Stimulated activated naive B cell treated with anti-CD40 and anti-IgM and Interleukin-4, amounts not matched to agents 10 μg/mL and 1 μg/mL and 100 μg/mL, for 72 hours (primary cell): Measurements from ENCODE around the gene MAPK9.
"Not testable (repeated sequence)": the region's sequence is repeated elsewhere in the genome, so short reads cannot be mapped to it uniquely, and the experiment has no call there.

Source experiments
- ATAC-seq, 2 donors: fragments of 150-1000 bp; cut with Tn5 transposase; replicated peaks; 2 replicates each; pipeline ENCODE4 v1.10.0; 2021; ENCODE audit warnings: moderate library complexity in 1 of 2
- DNase-seq: peaks from one replicate; pipeline ENCODE4 v3.0.0; 2021
- H3K27ac Mint-ChIP-seq: one replicate; pipeline ENCODE4 v1.8.0; 2022; ENCODE audit warnings: mild to moderate bottlenecking, mixed read lengths
- H3K27me3 Mint-ChIP-seq, 2 donors: one replicate each; pipeline ENCODE4 v1.8.0; 2022; ENCODE audit warnings: mixed read lengths in 2 of 2
- H3K36me3 Mint-ChIP-seq, 2 donors: one replicate each; pipeline ENCODE4 v1.8.0; 2022; ENCODE audit warnings: mixed read lengths in 2 of 2, mild to moderate bottlenecking in 1 of 2
- H3K4me1 Mint-ChIP-seq, 2 donors: one replicate each; pipeline ENCODE4 v1.8.0; 2022; ENCODE audit warnings: mixed read lengths in 2 of 2, mild to moderate bottlenecking in 1 of 2
- H3K4me3 Mint-ChIP-seq, 2 donors: one replicate each; pipeline ENCODE4 v1.8.0; 2022; ENCODE audit warnings: mild to moderate bottlenecking in 2 of 2, mixed read lengths in 2 of 2, moderate library complexity in 1 of 2
- H3K9me3 Mint-ChIP-seq, 2 donors: one replicate each; pipeline ENCODE4 v1.8.0; 2022; ENCODE audit warnings: mixed read lengths in 2 of 2, mild to moderate bottlenecking in 1 of 2

The MAPK9 gene

GRCh38 chr5:180311216-180311615 is 19.3 kb upstream of the MAPK9 start:
- H3K4me1 Mint-ChIP-seq, result no peaks in the 10 kb centered on the region
- peaks cover 8 to 10% of the 10 kb centered on the region in 2 donors for H3K27me3 Mint-ChIP-seq
- no peaks in the 10 kb centered on the region for H3K9me3 Mint-ChIP-seq
- ATAC-seq (no peak), DNase-seq (no peak)
- no peak overlapping the region for H3K4me3 Mint-ChIP-seq
- H3K27ac Mint-ChIP-seq, result peak overlapping the region; percentile 6
- no peaks in the 10 kb centered on the region for H3K36me3 Mint-ChIP-seq

DNA sequence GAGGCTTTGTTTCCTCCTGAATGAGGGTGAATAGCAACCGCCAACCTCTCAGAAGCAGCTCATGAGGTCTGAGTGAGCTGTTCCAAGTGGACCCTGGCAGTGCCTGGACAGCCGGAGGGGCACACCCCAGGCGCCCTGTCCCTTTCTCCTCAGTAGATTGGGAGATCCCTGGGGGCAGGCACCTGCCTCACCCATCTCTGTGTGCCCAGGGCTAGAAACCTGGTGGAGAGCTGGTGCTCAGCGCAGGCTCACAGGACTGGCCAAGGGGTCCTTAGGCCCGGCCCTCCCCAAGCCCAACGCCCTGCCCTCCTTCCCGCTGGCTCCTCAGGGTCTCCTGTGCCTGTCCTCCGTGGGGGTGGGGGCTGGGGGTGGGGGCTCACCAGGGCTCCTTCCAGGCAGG is 14.9 kb upstream of the MAPK9 start:
- Mint-ChIP-seq H3K4me1 (no peaks in the 10 kb centered on the region), H3K27ac (no peak overlapping the region), H3K9me3 (no peaks in the 10 kb centered on the region), H3K4me3 (no peak overlapping the region), H3K36me3 (no peaks in the 10 kb centered on the region), H3K27me3 (peaks cover 8 to 18% of the 10 kb centered on the region in 2 donors)
- ATAC-seq, result no peak
- DNase-seq, result no peak

DNA sequence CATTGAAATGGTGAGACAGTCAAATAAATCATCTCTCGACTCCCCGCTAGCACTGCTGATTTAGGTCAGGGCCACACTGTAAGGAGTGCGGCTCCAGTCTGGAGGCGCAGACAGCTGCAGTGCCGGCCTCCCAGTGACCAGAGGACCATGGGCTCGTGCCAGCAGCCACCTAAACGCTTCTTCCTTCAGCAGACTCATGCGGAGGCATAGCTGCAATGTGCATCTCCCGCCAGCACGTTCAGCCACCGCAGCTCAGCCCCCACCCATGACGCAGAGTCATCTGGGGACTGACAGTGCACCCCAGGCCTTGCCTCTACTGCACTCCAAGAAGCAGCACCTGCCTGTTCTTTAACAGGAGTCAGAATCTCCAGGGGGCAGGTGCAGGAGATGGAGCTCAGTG is 13.6 kb upstream of the MAPK9 start:
- DNase-seq (no peak), ATAC-seq (no peak)
- H3K4me1 Mint-ChIP-seq, result no peaks in the 10 kb centered on the region
- peaks cover 4 to 18% of the 10 kb centered on the region in 2 donors for H3K27me3 Mint-ChIP-seq
- no peak overlapping the region for H3K27ac Mint-ChIP-seq
- H3K4me3 Mint-ChIP-seq, result no peak overlapping the region
- no peaks in the 10 kb centered on the region for H3K9me3 Mint-ChIP-seq
- no peaks in the 10 kb centered on the region for H3K36me3 Mint-ChIP-seq

GRCh38 chr5:180304431-180305375 is 12.8 kb upstream of the MAPK9 start:
- Mint-ChIP-seq H3K4me1 (no peaks in the 10 kb centered on the region), H3K27me3 (peaks cover 4 to 19% of the 10 kb centered on the region in 2 donors), H3K36me3 (no peaks in the 10 kb centered on the region), H3K9me3 (no peaks in the 10 kb centered on the region), H3K27ac (no peak overlapping the region), H3K4me3 (no peak overlapping the region)
- DNase-seq (no peak), ATAC-seq (no peak)

- Mint-ChIP-seq H3K27ac (no peak overlapping the region), H3K36me3 (no peaks in the 10 kb centered on the region), H3K4me3 (no peak overlapping the region), H3K9me3 (no peaks in the 10 kb centered on the region), H3K4me1 (no peaks in the 10 kb centered on the region), H3K27me3 (peaks cover 4 to 19% of the 10 kb centered on the region in 2 donors)
- no peak for ATAC-seq
- DNase-seq, result no peak
These were observed 12.1 kb upstream of the MAPK9 start for GRCh38 chr5:180304016-180304292.

- ATAC-seq, result no peak
- Mint-ChIP-seq H3K4me1 (no peaks in the 10 kb centered on the region), H3K27me3 (peaks cover 4 to 19% of the 10 kb centered on the region in 2 donors), H3K9me3 (no peaks in the 10 kb centered on the region), H3K27ac (no peak overlapping the region), H3K4me3 (no peak overlapping the region), H3K36me3 (no peaks in the 10 kb centered on the region)
- no peak for DNase-seq
These were observed 11.5 kb upstream of the MAPK9 start for GRCh38 chr5:180303226-180304015.

DNA sequence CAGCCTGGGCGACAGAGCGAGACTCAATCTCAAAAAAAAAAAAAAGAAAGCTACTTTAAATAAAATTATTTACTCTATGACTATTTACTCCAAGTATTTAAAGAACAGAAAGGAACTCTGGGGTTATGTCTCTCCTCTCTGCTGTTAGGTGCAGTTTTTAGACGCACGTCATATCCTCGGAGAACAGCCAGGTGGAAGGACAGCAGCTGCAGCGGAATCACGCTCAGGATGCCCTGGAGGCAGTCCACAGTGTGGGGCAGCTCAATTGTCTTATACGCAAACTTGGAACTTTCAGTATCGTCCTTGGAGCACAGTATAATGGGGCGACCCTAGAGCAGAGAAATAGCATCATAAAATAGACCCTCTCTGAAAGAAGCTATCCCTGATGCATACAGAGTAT is 10.4 kb upstream of the MAPK9 start:
- H3K36me3 Mint-ChIP-seq, result no peaks in the 10 kb centered on the region
- H3K4me3 Mint-ChIP-seq, result no peak overlapping the region
- peaks cover 4 to 19% of the 10 kb centered on the region in 2 donors for H3K27me3 Mint-ChIP-seq
- no peaks in the 10 kb centered on the region for H3K9me3 Mint-ChIP-seq
- H3K27ac Mint-ChIP-seq, result no peak overlapping the region
- ATAC-seq (no peak), DNase-seq (no peak)
- peaks cover 0 to 4% of the 10 kb centered on the region in 2 donors for H3K4me1 Mint-ChIP-seq

- Mint-ChIP-seq H3K4me1 (peaks cover 0 to 4% of the 10 kb centered on the region in 2 donors), H3K36me3 (no peaks in the 10 kb centered on the region), H3K4me3 (no peak overlapping the region), H3K27ac (no peak overlapping the region), H3K27me3 (peaks cover 4 to 19% of the 10 kb centered on the region in 2 donors), H3K9me3 (no peaks in the 10 kb centered on the region)
- no peak for ATAC-seq
- no peak for DNase-seq
These were observed 9.4 kb upstream of the MAPK9 start for GRCh38 chr5:180301253-180301652.

- peaks cover 8 to 16% of the 10 kb centered on the region in 2 donors for H3K4me1 Mint-ChIP-seq
- no peak overlapping the region for H3K4me3 Mint-ChIP-seq
- H3K9me3 Mint-ChIP-seq, result no peaks in the 10 kb centered on the region
- peaks cover 4 to 13% of the 10 kb centered on the region in 2 donors for H3K27me3 Mint-ChIP-seq
- DNase-seq (no peak), ATAC-seq (no peak)
- peaks cover 0 to 4% of the 10 kb centered on the region in 2 donors for H3K36me3 Mint-ChIP-seq
- H3K27ac Mint-ChIP-seq, result no peak overlapping the region
These were observed 7.6 kb upstream of the MAPK9 start for GRCh38 chr5:180299526-180299925.

- not testable (repeated sequence) for H3K27ac Mint-ChIP-seq, H3K4me3 Mint-ChIP-seq, H3K36me3 Mint-ChIP-seq, ATAC-seq, DNase-seq, H3K9me3 Mint-ChIP-seq
- peaks cover 11 to 21% of the 10 kb centered on the region in 2 donors for H3K4me1 Mint-ChIP-seq
- H3K27me3 Mint-ChIP-seq, result peaks cover 4 to 11% of the 10 kb centered on the region in 2 donors
These were observed 7.1 kb upstream of the MAPK9 start for GRCh38 chr5:180299014-180299413.

GRCh38 chr5:180297587-180298282 is 5.9 kb upstream of the MAPK9 start:
- no peak for DNase-seq
- Mint-ChIP-seq H3K27me3 (peaks cover 4 to 6% of the 10 kb centered on the region in 2 donors), H3K27ac (peak overlapping the region; percentile 42), H3K9me3 (no peaks in the 10 kb centered on the region), H3K4me1 (peaks cover 19 to 34% of the 10 kb centered on the region in 2 donors), H3K4me3 (no peak overlapping the region), H3K36me3 (peaks cover 3 to 8% of the 10 kb centered on the region in 2 donors)
- no peak for ATAC-seq

GRCh38 chr5:180296771-180297170 is 4.9 kb upstream of the MAPK9 start:
- Mint-ChIP-seq H3K27ac (no peak overlapping the region), H3K4me1 (peaks cover 22 to 38% of the 10 kb centered on the region in 2 donors), H3K9me3 (no peaks in the 10 kb centered on the region), H3K27me3 (peaks cover 4 to 6% of the 10 kb centered on the region in 2 donors), H3K36me3 (peaks cover 3 to 8% of the 10 kb centered on the region in 2 donors), H3K4me3 (no peak overlapping the region)
- no peak for ATAC-seq
- no peak for DNase-seq

DNA sequence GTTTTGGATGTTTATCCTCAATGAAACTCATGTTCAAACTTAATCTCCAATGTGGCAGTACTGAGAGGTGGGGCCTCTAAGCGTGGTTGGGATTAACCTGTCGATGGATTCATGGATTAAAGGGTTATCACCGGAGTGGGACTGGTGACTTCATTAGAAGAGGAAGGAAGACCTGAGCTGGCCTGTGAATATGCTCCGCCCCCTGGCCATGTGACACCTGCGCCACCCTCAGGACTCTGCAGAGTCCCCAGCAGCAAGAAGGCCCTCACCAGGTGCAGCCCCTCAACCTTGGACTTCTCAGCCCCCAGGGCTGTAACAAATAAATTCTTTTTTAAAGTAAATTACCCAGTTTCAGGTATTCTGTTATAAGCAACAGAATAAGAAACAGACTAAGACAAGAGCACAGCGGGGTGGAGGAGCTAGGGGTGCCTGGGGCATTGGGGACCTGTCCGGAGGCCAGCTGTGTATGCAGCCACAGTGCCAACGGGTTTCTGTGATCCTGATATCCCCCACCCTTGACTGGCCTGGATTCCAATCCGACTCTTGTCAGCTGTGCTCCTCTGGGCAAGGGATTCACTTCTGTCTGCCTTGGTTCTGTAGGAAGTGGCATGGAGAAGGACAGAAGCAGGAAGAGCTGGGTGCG is 3.2 kb upstream of the MAPK9 start:
- Mint-ChIP-seq H3K4me3 (no peak overlapping the region), H3K36me3 (peaks cover 5 to 8% of the 10 kb centered on the region in 2 donors), H3K27ac (no peak overlapping the region), H3K27me3 (no peaks in the 10 kb centered on the region), H3K4me1 (peaks cover 31 to 50% of the 10 kb centered on the region in 2 donors), H3K9me3 (no peaks in the 10 kb centered on the region)
- DNase-seq (no peak), ATAC-seq (no peak)

GRCh38 chr5:180294411-180294810 is 2.5 kb upstream of the MAPK9 start:
- Mint-ChIP-seq H3K27ac (peak overlapping the region; percentile 77), H3K9me3 (no peaks in the 10 kb centered on the region), H3K4me3 (no peak overlapping the region), H3K4me1 (peaks cover 31 to 56% of the 10 kb centered on the region in 2 donors), H3K27me3 (no peaks in the 10 kb centered on the region), H3K36me3 (peaks cover 5 to 8% of the 10 kb centered on the region in 2 donors)
- ATAC-seq, result no peak
- no peak for DNase-seq
